ENCODE results near the gene KNDC1. TPM values are rescaled to one million over a fixed set of nuclear protein-coding genes. Genes with fewer than 3 reads are reported as not detected.

KNDC1 gene
- total RNA-seq, 1 experiment from 2014 or later = 0.34 TPM

Other genes with a start within 250 kb of the KNDC1 start
- gene CFAP46, start 217.6 kb upstream of the KNDC1 start, total RNA-seq (2014; rRNA removed; shearing (Covaris generic)) = 0.27 TPM in 1 of 2 replicates, not detected in the other
- not detected in 2 replicates for gene ADGRA1, start 72.3 kb upstream of the KNDC1 start, total RNA-seq (2014; rRNA removed; shearing (Covaris generic))
- gene UTF1, start 70.0 kb downstream of the KNDC1 start, total RNA-seq (2014; rRNA removed; shearing (Covaris generic)) = not detected in 2 replicates
- not detected in 2 replicates for gene VENTX, start 77.6 kb downstream of the KNDC1 start, total RNA-seq (2014; rRNA removed; shearing (Covaris generic))
- 0.05 and 0.64 TPM in 2 replicates for gene ADAM8, start 116.6 kb downstream of the KNDC1 start, total RNA-seq (2014; rRNA removed; shearing (Covaris generic))
- 28.7 and 33.1 TPM in 2 replicates for gene TUBGCP2, start 148.7 kb downstream of the KNDC1 start, total RNA-seq (2014; rRNA removed; shearing (Covaris generic))
- 15.2 and 28.1 TPM in 2 replicates for gene ZNF511, start 148.7 kb downstream of the KNDC1 start, total RNA-seq (2014; rRNA removed; shearing (Covaris generic))
- not detected in 2 replicates for gene CALY, start 176.7 kb downstream of the KNDC1 start, total RNA-seq (2014; rRNA removed; shearing (Covaris generic))
- gene PRAP1, start 187.2 kb downstream of the KNDC1 start, total RNA-seq (2014; rRNA removed; shearing (Covaris generic)) = not detected in 2 replicates
- 22.1 and 30.2 TPM in 2 replicates for gene FUOM, start 197.8 kb downstream of the KNDC1 start, total RNA-seq (2014; rRNA removed; shearing (Covaris generic))
- gene ECHS1, start 213.1 kb downstream of the KNDC1 start, total RNA-seq (2014; rRNA removed; shearing (Covaris generic)) = 80.6 and 90.4 TPM in 2 replicates
- 0.83 and 1.0 TPM in 2 replicates for gene PAOX, start 219.0 kb downstream of the KNDC1 start, total RNA-seq (2014; rRNA removed; shearing (Covaris generic))
- gene MTG1, start 233.9 kb downstream of the KNDC1 start, total RNA-seq (2014; rRNA removed; shearing (Covaris generic)) = 34.9 and 38.5 TPM in 2 replicates

All from SK-MEL-5 (cell line).